SK-N-MC (cell line): Measurements from ENCODE around the gene CCT7.
"Not testable (repeated sequence)": the region's sequence is repeated elsewhere in the genome, so short reads cannot be mapped to it uniquely, and the experiment has no call there.

ENCODE experiments used
- DNase-seq: peaks from one replicate; pipeline ENCODE4 v3.0.0-alpha.2; 2011; ENCODE audit warnings: low read depth, low spot score
- H3K27ac ChIP-seq: fragments of 200-600 bp; sonication (generic); 2 replicates; pipeline ENCODE4 v1.5.1; 2016; ENCODE audit warnings: mixed run types
- H3K36me3 ChIP-seq: fragments of 200-600 bp; sonication (generic); 2 replicates; pipeline ENCODE4 v1.6.1; 2017; ENCODE audit warnings: antibody characterized with exemption, low read length, mixed read lengths; ENCODE audit not compliant: insufficient read depth
- H3K4me3 ChIP-seq: fragments of 200-600 bp; sonication (generic); 2 replicates; pipeline ENCODE4 v1.5.1; 2016
- H3K9ac ChIP-seq: fragments of 200-600 bp; sonication (generic); 2 replicates; pipeline ENCODE4 v1.8.0; 2017; ENCODE audit warnings: mixed run types, mixed read lengths; ENCODE audit not compliant: insufficient read length
- H3K9me3 ChIP-seq: fragments of 200-600 bp; sonication (generic); 2 replicates; pipeline ENCODE4 v1.6.1; 2017; ENCODE audit warnings: low read depth, mild to moderate bottlenecking, antibody characterized with exemption, low read length, moderate library complexity, mixed read lengths
- EZH2 ChIP-seq: fragments of 200-600 bp; sonication (generic); IDR thresholded peaks from one replicate; pipeline ENCODE4 v1.6.1; 2017; ENCODE audit warnings: antibody characterized with exemption
- FOXP2 ChIP-seq: optimal IDR thresholded peaks from 2 replicates; pipeline ENCODE3; 2011; ENCODE audit warnings: mild to moderate bottlenecking, moderate library complexity; ENCODE audit not compliant: insufficient read depth; ENCODE audit errors: extremely low read length, control extremely low read depth
- POLR2AphosphoS5 ChIP-seq: IDR thresholded peaks from 2 replicates; pipeline ENCODE4 v1.6.1; 2012; ENCODE audit warnings: mild to moderate bottlenecking, low read depth, low read length, borderline replicate concordance

Gene CCT7

GRCh38 chr2:73260338-73260984 is 26.4 kb downstream of the CCT7 start:
- no peak for DNase-seq
- no peaks in the 10 kb centered on the region for H3K36me3 ChIP-seq
- H3K4me3 ChIP-seq = no peak overlapping the region
- no peak overlapping the region for H3K9ac ChIP-seq
- H3K9me3 ChIP-seq = no peaks in the 10 kb centered on the region
- no peak for TF ChIP-seq POLR2AphosphoS5
- no peak for TF ChIP-seq FOXP2
- no peak for TF ChIP-seq EZH2
- no peak overlapping the region for H3K27ac ChIP-seq

GRCh38 chr2:73262108-73262651 is 28.1 kb downstream of the CCT7 start:
- Histone ChIP-seq H3K27ac (no peak overlapping the region), H3K9ac (no peak overlapping the region), H3K4me3 (no peak overlapping the region), H3K36me3 (no peaks in the 10 kb centered on the region), H3K9me3 (no peaks in the 10 kb centered on the region)
- TF ChIP-seq POLR2AphosphoS5 (no peak), EZH2 (no peak), FOXP2 (no peak)
- DNase-seq = no peak

GRCh38 chr2:73262691-73263429 is 28.8 kb downstream of the CCT7 start:
- DNase-seq, H3K27ac ChIP-seq, H3K9me3 ChIP-seq, H3K4me3 ChIP-seq, H3K9ac ChIP-seq, H3K36me3 ChIP-seq: not testable (repeated sequence)

GRCh38 chr2:73263540-73264331 is 29.6 kb downstream of the CCT7 start:
- H3K27ac ChIP-seq = no peak overlapping the region
- H3K4me3 ChIP-seq = no peak overlapping the region
- H3K9me3 ChIP-seq = no peaks in the 10 kb centered on the region
- TF ChIP-seq FOXP2 (no peak), EZH2 (no peak), POLR2AphosphoS5 (no peak)
- no peaks in the 10 kb centered on the region for H3K36me3 ChIP-seq
- no peak for DNase-seq
- no peak overlapping the region for H3K9ac ChIP-seq

- H3K9me3 ChIP-seq = no peaks in the 10 kb centered on the region
- TF ChIP-seq EZH2 (no peak), POLR2AphosphoS5 (no peak), FOXP2 (no peak)
- no peak overlapping the region for H3K27ac ChIP-seq
- H3K4me3 ChIP-seq = no peak overlapping the region
- no peaks in the 10 kb centered on the region for H3K36me3 ChIP-seq
- no peak overlapping the region for H3K9ac ChIP-seq
- no peak for DNase-seq
Measured at GRCh38 chr2:73264332-73264606, 30.2 kb downstream of the CCT7 start.

GRCh38 chr2:73264783-73265182 is 30.7 kb downstream of the CCT7 start:
- no peak for DNase-seq

GRCh38 chr2:73265298-73266060 is 31.4 kb downstream of the CCT7 start:
- DNase-seq = no peak
- H3K9ac ChIP-seq = no peak overlapping the region
- H3K27ac ChIP-seq = no peak overlapping the region
- H3K9me3 ChIP-seq = no peaks in the 10 kb centered on the region
- H3K4me3 ChIP-seq = no peak overlapping the region
- TF ChIP-seq POLR2AphosphoS5 = no peak
- no peaks in the 10 kb centered on the region for H3K36me3 ChIP-seq

More at GRCh38 chr2:73264783-73265182, 30.7 kb downstream of the CCT7 start:
- Histone ChIP-seq H3K4me3 (no peak overlapping the region), H3K9ac (no peak overlapping the region), H3K9me3 (no peaks in the 10 kb centered on the region), H3K27ac (no peak overlapping the region), H3K36me3 (no peaks in the 10 kb centered on the region)
- TF ChIP-seq POLR2AphosphoS5 = no peak
- TF ChIP-seq FOXP2 = no peak
- TF ChIP-seq EZH2 = no peak
